ENCODE results near the gene ZNF385B. TPM values are rescaled to one million over a fixed set of nuclear protein-coding genes. Genes with fewer than 3 reads are reported as not detected.

Gene ZNF385B
- total RNA-seq, 1 experiment from 2014 or later = not detected

DNA sequence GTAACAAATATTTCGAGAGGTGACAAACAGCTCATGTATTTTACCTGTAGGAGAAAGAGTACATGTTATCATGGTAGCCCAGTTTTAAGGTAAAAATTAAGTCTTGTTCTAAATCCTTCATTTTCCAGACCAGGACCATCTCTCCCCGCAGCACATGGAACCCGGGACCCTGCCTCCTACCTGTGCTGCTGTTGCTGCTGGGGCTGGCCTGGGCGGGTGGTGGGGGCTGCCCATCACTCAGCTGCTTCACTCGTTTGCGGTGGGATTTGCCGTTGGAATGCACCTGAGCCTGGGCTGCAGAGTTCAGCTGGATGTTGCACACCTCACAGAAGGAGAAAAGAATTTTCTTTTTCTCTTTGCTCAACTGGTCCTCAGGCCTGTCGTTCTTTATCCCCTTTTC is 92.1 kb downstream of the ZNF385B start:
- no peak for DNase-seq (ENCODE audit: low spot score)
- in situ Hi-C loops (cut with HindIII; ENCODE audit: low sequenced_read_pairs) = no loop called here

DNA sequence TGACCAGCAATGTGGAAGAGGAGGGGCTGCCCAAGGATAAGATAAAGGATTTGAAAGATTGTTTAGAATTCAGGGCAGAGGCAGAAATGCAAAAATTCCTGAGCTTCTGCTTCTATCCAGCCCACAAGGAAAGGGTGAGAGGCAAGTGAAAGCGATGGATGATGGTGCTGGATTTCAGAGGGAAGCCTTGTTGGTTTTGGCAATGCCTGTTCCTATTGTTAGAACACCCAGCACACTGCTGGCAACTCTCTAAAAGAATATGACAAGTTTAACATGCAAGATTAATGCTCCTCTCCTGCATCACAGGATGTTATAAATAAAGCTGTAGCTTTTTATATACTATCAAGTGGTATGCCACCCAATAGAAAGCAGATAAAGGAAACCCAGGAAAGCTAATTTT is 92.6 kb downstream of the ZNF385B start:
- no peak for DNase-seq (ENCODE audit: low spot score)
- in situ Hi-C loops (cut with HindIII; ENCODE audit: low sequenced_read_pairs) = no loop called here

DNA sequence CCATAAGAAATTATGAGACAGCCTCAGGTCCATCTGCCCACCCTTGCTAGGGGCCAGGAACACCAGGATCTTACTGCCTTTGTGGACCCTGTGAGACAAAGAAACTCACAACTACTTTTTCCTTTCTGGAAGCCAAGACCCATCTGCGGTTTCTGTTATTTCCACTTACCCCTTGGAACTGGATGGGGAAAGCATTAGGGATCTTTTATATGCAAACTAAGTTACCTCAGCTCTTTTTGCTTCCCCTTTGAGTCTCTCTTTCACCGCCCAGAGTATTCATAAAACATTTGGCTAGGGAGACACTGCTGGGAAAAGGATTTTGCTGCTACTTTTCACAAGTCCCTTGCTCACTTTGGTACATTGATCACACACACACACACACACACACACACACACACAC is 95.7 kb downstream of the ZNF385B start:
- in situ Hi-C loops (cut with HindIII; ENCODE audit: low sequenced_read_pairs) = no loop called here
- no peak for DNase-seq (ENCODE audit: low spot score)

DNA sequence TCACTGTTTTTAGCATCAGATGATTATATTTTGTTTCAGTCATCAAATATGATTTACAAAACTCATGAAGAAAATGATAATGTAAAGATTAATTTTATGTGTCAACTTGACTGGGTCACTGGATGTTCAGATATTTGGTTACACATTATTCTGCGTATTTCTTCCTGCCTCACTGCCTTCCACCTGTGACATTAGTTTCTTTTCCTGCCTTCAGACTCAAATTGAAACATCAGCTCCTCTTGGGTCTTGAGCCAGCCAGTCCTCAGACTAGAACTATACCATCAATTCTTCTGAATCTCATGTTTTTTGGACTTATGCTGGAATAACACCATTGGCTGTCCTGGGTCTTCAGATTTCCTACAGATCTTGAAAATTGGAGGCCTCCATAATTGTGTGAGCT is 96.7 kb downstream of the ZNF385B start:
- in situ Hi-C loops (cut with HindIII; ENCODE audit: low sequenced_read_pairs) = no loop called here
- DNase-seq (ENCODE audit: low spot score) = no peak

DNA sequence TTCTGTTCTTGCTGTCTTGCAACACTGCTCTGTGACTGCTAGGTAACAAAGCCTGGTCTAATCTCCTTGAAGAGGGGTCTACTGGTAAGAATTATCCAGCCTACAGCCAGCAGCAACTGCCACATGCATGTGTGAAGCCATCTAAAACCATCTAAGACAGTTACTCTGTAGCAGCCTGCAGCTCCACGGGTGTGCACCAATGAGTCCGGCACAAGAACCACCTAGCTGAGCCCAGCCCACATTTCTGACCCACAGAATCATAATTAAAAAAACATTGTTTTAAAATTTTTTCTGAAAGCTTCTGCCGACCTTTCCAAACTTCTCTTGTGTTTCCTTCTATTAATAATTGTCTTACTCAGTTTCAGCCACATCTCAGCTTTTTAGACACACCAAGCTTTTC is 102.8 kb downstream of the ZNF385B start:
- in situ Hi-C loops (cut with HindIII; ENCODE audit: low sequenced_read_pairs) = no loop called here
- DNase-seq (ENCODE audit: low spot score) = no peak

DNA sequence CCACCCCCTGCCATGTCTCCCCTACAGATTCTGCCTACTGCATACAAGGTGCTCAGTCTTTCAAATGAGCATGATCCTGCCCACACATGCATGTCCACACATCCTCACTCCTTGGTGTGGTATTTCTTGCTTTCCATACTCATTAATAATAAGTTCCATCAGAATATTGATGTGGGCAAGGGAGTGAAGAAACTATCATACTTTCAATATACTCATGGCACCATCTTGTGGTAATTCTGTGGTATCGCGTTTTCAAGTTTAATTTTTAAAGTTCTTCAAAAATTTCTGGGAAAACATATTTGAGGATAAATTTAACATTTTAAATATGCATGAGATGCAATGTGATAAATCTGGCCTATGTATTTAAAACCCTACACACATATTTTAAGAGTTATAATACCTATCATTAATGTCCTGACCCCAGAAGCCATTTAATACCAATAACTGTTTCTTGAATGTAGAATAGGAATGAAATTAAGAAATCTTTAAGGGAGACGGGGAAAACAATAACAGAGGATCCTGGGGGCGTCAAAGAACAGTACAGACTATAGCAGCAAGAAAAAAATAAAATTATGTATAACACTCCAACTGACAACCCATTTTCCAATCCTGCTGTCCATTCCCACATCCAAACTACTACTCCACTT is 110.1 kb downstream of the ZNF385B start:
- in situ Hi-C loops (cut with HindIII; ENCODE audit: low sequenced_read_pairs) = no loop called here
- peak; percentile 40 for DNase-seq (ENCODE audit: low spot score)

DNA sequence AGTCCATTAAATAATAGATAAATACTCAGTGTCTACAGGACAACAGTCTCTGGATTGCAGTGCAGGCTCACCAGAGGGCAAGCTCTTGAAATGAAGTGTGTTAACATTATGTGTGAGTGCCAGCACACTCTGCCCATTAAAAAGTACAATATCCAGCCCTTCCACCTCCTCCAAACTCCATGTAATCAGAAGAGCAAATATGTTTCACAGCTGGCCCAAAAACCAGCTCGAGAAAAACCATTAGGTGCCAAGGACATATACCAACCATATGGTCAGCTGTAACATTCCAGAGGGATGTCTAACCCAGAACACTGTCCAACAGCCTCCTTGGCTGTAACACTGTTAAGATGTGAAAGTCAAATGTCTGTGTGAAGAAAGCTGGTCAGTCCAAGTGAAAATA is 112.2 kb downstream of the ZNF385B start:
- in situ Hi-C loops (cut with HindIII; ENCODE audit: low sequenced_read_pairs) = no loop called here
- no peak for DNase-seq (ENCODE audit: low spot score)

DNA sequence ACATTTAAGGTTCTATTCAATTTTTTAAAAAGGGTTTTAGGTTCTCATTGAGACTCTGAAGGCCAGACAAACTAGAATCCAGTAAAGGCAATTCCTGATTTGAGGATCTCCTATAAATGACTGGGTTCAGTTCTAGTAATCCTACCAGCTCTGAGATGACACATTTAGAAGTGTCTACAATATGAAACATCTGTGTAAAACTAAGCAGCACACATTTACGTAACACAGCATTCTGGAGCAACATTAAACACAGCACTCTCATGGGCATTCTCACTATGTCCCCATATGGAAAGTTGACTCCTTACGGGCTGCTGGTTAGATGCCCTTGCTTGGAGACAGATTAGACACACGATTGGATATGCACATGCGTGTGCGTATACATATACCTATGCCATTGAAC is 114.4 kb downstream of the ZNF385B start:
- no peak for DNase-seq (ENCODE audit: low spot score)
- in situ Hi-C loops (cut with HindIII; ENCODE audit: low sequenced_read_pairs) = no loop called here

DNA sequence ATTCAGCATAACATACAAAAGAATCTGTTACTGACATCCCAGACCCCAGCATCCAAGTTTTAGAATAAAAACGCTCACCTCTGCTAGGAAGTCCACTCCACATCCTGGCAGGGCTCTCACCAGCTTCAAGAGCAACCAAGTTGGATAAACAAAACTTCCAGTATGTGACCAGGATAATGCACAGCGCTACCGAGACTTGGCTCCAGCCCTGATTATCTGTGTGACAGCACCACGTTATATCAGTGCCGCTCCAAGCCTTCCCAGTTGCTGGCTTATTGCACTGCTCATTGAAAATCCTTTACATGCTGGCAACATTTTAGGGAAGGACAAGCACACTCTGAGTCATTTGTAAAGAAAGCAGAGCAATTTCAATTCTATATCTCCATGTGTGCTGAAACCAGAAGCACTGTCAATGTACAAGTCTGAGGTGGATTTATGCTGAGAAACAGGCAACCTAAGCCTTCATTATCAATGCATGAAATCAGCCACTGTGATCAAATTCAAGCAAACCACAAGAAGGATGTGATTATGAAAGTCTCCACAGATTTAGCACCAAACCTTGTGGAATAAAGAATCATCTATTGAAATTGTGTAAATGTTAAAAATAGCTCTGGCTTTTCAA is 115.7 kb downstream of the ZNF385B start:
- in situ Hi-C loops (cut with HindIII; ENCODE audit: low sequenced_read_pairs) = no loop called here
- peak; percentile 59 for DNase-seq (ENCODE audit: low spot score)

DNA sequence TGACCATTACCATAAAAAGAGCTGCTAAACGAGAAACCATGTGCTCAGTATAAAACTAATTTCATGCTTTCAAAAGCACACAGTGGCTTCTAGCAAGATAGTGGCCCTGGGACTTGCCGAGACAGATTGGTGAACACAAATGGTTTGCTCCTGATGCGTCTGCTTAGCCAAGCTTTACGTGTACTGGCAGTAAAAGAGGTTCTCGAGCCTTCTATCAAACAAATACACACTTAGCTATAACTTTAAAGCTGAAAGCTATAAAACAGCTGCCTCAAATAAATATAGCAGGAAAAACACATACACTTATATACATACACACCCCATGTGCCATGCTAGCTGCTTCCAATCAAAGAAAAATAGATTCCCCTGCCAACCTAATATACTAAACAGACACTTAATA is 117.0 kb downstream of the ZNF385B start:
- peak; percentile 62 for DNase-seq (ENCODE audit: low spot score)
- in situ Hi-C loops (cut with HindIII; ENCODE audit: low sequenced_read_pairs) = no loop called here

DNA sequence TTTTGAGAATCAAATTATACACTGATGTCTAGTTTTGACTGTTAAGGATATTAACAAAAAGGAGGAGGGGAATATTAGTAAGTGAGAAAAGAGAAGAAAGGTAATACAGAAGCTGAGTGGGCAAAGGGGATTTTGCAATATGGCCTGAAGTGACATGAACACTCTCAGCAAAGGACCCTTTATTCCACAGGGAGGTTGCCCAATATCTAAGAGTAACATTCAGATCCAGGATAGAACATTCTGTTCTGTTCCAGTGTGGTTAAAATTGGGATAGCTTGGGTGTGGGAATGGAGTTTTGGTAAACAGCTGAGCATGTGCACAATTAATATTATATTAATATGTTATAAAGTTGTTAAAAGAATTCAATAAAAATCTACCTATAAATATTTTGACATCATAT is 120.1 kb downstream of the ZNF385B start:
- no peak for DNase-seq (ENCODE audit: low spot score)
- in situ Hi-C loops (cut with HindIII; ENCODE audit: low sequenced_read_pairs) = no loop called here

DNA sequence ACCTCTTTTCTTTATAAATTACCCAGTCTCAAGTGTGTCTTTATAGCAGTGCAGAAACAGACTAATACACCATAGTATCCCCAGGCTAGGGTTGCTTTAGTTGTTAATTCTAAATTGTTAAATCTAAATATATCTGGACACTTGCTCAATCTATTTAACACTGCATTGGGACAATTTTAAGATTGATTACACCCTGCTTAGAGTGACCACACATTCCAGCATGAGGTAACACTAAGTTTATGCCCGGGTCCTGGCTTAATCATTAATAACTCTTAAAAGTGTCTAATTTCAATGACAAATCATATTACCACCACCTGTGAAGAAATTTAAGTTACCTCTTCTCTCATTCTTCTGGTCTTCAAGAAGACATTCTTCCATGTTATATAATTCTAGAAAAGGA is 131.4 kb downstream of the ZNF385B start:
- no peak for DNase-seq (ENCODE audit: low spot score)
- in situ Hi-C loops (cut with HindIII; ENCODE audit: low sequenced_read_pairs) = no loop called here

DNA sequence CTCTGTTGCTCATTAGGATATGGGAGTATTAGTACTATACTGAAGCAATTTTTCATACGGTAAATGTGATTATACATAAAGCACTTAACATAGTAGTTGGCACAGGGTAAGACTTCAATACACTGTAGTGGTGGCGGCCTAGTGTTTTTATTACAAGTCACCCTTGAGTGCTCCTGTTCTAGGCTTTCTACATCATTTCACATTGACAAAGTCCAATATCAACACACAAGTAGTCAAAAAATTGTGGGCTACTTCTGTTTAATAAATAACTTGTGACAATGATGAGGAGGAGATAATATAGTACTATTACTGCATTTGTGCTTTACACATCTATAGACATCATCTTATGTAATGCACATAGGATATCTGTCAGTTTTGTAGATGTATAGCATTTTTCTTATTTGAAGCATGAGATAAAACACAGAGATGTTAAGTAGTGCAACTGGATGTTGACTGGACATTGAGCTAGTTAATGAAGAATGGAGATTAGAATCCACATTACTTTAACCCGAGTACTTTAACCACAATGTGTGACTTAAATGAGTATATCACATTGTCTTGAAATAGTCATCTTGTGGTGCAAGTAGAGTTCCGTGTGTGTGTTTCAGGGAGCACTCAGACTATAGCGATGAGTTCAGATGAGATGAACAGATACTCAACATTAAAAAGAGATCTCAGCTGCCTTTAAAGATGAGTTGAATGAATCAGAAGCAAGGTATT is 134.8 kb downstream of the ZNF385B start:
- no peak for DNase-seq (ENCODE audit: low spot score)
- in situ Hi-C loops (cut with HindIII; ENCODE audit: low sequenced_read_pairs) = no loop called here

DNA sequence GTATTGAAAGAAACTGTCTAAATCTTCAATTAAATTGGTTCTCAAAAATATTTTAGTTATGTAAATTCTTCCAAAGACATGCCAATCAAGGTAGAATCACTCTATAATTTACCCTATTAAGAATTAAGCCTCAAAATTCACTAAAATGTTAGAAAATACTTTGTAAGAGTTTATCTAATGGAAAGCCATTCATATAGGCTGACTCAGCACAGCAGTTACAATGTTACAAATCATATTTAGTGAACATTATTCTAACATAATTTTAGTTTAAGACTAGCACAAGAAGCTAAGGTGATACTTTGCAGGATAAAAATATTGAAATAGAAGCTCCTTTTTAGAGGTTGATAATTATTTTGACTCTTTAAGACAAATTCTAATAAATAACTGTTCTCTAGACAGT is 137.0 kb downstream of the ZNF385B start:
- in situ Hi-C loops (cut with HindIII; ENCODE audit: low sequenced_read_pairs) = no loop called here
- DNase-seq (ENCODE audit: low spot score) = no peak

DNA sequence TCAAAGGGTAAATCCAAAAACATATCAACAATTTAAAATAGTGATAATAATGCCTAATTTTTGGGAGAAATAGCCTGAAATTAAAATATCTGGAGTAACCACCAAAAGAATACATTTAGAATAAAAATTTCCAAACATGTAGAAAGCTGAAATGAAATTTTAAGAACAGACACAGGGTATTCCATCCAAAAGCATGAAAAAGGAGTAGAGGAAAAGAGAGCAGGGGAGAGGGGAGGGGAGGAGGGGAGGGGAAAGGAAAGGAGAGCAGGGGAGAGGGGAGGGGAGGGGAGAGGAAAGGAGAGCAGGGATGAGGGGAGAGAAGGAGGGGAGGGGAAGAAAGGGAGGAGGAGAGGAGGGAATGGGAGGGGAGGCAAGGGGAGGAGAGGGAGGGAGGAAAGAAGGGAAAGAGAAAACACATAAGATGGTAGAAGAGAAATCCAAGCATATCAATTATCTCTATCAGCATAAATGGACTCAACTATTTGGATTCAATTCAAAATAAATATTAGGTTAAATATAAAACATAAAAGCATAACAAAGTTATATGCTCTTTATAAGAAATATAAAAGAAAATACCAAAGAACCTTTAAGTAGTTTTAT is 141.1 kb downstream of the ZNF385B start:
- in situ Hi-C loops (cut with HindIII; ENCODE audit: low sequenced_read_pairs) = no loop called here
- DNase-seq (ENCODE audit: low spot score) = no peak

DNA sequence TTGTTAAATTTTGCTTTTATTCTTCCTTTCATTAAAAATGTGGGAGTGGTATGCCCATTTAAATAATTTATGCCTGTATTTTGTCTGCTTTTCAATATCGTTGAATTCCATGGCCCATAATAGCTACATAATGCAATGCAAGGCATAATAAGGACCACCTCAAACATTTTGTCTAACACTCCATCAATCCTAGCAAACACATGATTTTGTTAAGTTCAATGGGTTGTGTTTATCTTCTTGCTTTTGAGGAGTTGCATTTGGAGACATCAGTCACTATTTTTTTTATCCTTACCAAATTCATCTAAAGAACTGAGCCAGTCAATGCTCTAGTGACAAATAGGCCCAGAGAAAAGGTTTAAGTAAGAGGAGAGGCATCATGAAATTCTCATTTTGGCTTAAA is 145.5 kb downstream of the ZNF385B start:
- no peak for DNase-seq (ENCODE audit: low spot score)
- in situ Hi-C loops (cut with HindIII; ENCODE audit: low sequenced_read_pairs) = no loop called here

DNA sequence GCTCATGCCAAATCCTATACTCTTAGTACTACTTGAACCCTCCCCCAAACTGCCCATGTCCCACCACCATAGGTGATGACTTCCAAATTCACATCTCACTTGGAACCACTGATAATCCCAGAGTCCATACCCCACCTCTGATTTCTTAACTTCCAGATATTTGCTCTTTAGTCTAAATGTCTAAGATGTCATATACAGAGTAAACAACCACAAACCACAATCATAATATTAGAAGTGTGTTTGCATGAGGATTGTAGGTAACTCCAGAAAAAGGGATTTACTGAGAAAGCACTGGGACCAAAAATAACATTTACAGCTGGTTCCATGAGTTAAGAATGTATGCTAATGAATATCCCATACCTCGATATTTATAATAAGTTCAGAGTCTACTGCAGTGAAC is 146.2 kb downstream of the ZNF385B start:
- in situ Hi-C loops (cut with HindIII; ENCODE audit: low sequenced_read_pairs) = no loop called here
- DNase-seq (ENCODE audit: low spot score) = no peak

DNA sequence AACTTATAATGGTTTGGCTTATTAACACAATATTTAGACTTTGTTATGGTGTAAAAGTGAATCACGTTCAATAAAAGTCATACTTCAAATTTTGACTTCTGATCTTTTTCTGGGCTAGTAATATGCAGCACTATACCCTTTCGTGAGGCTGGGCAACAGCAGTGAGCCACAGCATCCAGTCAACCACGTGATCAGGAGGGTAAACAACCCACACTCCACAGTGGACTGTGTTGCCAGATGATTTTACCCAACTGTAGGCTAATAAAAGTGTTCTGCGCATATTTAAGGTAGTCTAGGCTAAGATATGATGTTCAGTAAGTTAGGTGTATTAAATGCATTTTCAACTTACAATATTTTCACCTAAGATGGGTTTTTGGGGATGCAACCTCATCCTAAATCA is 148.6 kb downstream of the ZNF385B start:
- in situ Hi-C loops (cut with HindIII; ENCODE audit: low sequenced_read_pairs) = no loop called here
- no peak for DNase-seq (ENCODE audit: low spot score)

DNA sequence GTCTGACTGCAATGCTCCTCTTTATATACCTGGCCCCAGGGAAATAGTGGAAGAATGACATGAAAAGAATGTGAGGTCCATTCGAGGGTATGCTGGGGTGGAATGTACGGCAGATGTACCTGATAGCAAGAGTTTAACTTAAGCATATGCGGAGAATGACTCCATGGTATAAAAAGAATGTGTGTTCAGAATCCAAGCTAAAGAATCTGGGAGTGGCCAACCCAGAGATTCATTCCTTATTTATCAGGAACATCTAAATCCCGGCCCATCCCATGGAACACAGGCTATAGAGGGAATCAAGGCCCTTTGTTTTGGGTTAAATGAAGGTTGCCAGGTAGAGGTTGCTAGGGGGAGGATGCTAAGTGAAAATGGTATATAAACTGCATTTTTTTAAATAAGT is 150.0 kb downstream of the ZNF385B start:
- no peak for DNase-seq (ENCODE audit: low spot score)
- in situ Hi-C loops (cut with HindIII; ENCODE audit: low sequenced_read_pairs) = no loop called here

DNA sequence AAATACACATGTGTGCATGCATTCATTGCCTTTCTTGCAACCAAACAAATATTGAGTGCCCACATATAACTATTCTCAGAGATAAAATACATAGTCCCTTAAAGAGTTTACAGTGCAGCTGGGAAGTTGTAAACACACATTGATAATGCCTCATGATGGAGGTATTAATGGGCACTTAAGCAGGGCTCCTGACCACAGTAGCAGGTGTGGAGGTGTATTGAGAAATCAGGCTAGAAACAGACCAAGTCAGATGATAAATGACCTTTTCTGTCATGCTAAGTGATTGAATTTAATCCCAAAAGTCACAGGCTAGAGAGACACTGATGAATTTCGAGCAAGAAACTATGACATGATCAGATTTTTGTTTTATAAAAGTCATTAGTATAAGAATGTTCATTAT is 157.7 kb downstream of the ZNF385B start:
- DNase-seq (ENCODE audit: low spot score) = no peak
- in situ Hi-C loops (cut with HindIII; ENCODE audit: low sequenced_read_pairs) = no loop called here

Measured in G401 (cell line).